ENCODE measurements around the gene TTI1. TPM values are rescaled to one million over a fixed set of nuclear protein-coding genes. Genes with fewer than 3 reads are reported as not detected.
A peak's percentile ranks its signal among the peaks of the same experiment; 100 is the strongest.
"Not testable (repeated sequence)": the region's sequence is repeated elsewhere in the genome, so short reads cannot be mapped to it uniquely, and the experiment has no call there.

The TTI1 gene
- total RNA-seq, 1 donor from 2014 or later = 43.1 TPM

- peaks cover 31% of the 10 kb centered on the region for H3K4me1 Mint-ChIP-seq (ENCODE audit: low read depth)
- no peaks in the 10 kb centered on the region for H3K27me3 Mint-ChIP-seq (ENCODE audit: insufficient read depth)
- peaks cover 21% of the 10 kb centered on the region for H3K9me3 Mint-ChIP-seq
- H3K36me3 Mint-ChIP-seq (ENCODE audit: low read depth) = peaks cover 46% of the 10 kb centered on the region
- intact Hi-C loops (cut with micrococcal nuclease) = no loop called here
- no peak overlapping the region for H3K27ac Mint-ChIP-seq
- H3K4me3 Mint-ChIP-seq = no peak overlapping the region
- DNase-seq (ENCODE audit: low spot score) = no peak
These were observed 12.0 kb downstream of the TTI1 start for GRCh38 chr20:38021087-38021772.

- intact Hi-C loops (cut with micrococcal nuclease) = no loop called here
- Mint-ChIP-seq H3K4me1 (ENCODE audit: low read depth) (peaks cover 17% of the 10 kb centered on the region), H3K4me3 (no peak overlapping the region), H3K9me3 (peaks cover 21% of the 10 kb centered on the region), H3K27me3 (ENCODE audit: insufficient read depth) (no peaks in the 10 kb centered on the region), H3K36me3 (ENCODE audit: low read depth) (peaks cover 51% of the 10 kb centered on the region), H3K27ac (no peak overlapping the region)
- DNase-seq (ENCODE audit: low spot score) = no peak
These were observed 14.9 kb downstream of the TTI1 start for GRCh38 chr20:38018385-38018784.

GRCh38 chr20:38017959-38018358 is 15.3 kb downstream of the TTI1 start:
- intact Hi-C loops (cut with micrococcal nuclease) = no loop called here
- Mint-ChIP-seq H3K36me3 (ENCODE audit: low read depth) (peaks cover 54% of the 10 kb centered on the region), H3K4me3 (no peak overlapping the region), H3K4me1 (ENCODE audit: low read depth) (peaks cover 17% of the 10 kb centered on the region), H3K27me3 (ENCODE audit: insufficient read depth) (no peaks in the 10 kb centered on the region), H3K27ac (no peak overlapping the region), H3K9me3 (peaks cover 21% of the 10 kb centered on the region)
- no peak for DNase-seq (ENCODE audit: low spot score)

- peaks cover 56% of the 10 kb centered on the region for H3K36me3 Mint-ChIP-seq (ENCODE audit: low read depth)
- H3K27me3 Mint-ChIP-seq (ENCODE audit: insufficient read depth) = no peaks in the 10 kb centered on the region
- intact Hi-C loops (cut with micrococcal nuclease) = no loop called here
- H3K27ac Mint-ChIP-seq = no peak overlapping the region
- DNase-seq (ENCODE audit: low spot score) = no peak
- no peaks in the 10 kb centered on the region for H3K4me1 Mint-ChIP-seq (ENCODE audit: low read depth)
- no peak overlapping the region for H3K4me3 Mint-ChIP-seq
- peaks cover 14% of the 10 kb centered on the region for H3K9me3 Mint-ChIP-seq
These were observed 19.4 kb downstream of the TTI1 start for GRCh38 chr20:38013887-38014286.

GRCh38 chr20:38012332-38012731 is 20.9 kb downstream of the TTI1 start:
- H3K4me3 Mint-ChIP-seq = no peak overlapping the region
- no peak for DNase-seq (ENCODE audit: low spot score)
- peaks cover 4% of the 10 kb centered on the region for H3K9me3 Mint-ChIP-seq
- H3K36me3 Mint-ChIP-seq (ENCODE audit: low read depth) = peaks cover 49% of the 10 kb centered on the region
- H3K27me3 Mint-ChIP-seq (ENCODE audit: insufficient read depth) = no peaks in the 10 kb centered on the region
- no peaks in the 10 kb centered on the region for H3K4me1 Mint-ChIP-seq (ENCODE audit: low read depth)
- intact Hi-C loops (cut with micrococcal nuclease) = no loop called here
- no peak overlapping the region for H3K27ac Mint-ChIP-seq

- H3K4me3 Mint-ChIP-seq = no peak overlapping the region
- no peaks in the 10 kb centered on the region for H3K27me3 Mint-ChIP-seq (ENCODE audit: insufficient read depth)
- peaks cover under 1% of the 10 kb centered on the region for H3K4me1 Mint-ChIP-seq (ENCODE audit: low read depth)
- peaks cover 43% of the 10 kb centered on the region for H3K36me3 Mint-ChIP-seq (ENCODE audit: low read depth)
- DNase-seq (ENCODE audit: low spot score) = no peak
- H3K9me3 Mint-ChIP-seq = no peaks in the 10 kb centered on the region
- no peak overlapping the region for H3K27ac Mint-ChIP-seq
- intact Hi-C loops (cut with micrococcal nuclease) = no loop called here
These were observed 21.6 kb downstream of the TTI1 start for GRCh38 chr20:38011696-38012095.

- H3K9me3 Mint-ChIP-seq = not testable (repeated sequence)
These were observed 23.8 kb downstream of the TTI1 start for GRCh38 chr20:38009416-38009815.

GRCh38 chr20:38008233-38008944 is 24.9 kb downstream of the TTI1 start:
- intact Hi-C loops (cut with micrococcal nuclease) = loop anchor here (10.0 kb wide), 1 partner anchor 834 kb away; the partner anchor contains the start of genes MROH8 and RPN2
- H3K36me3 Mint-ChIP-seq (ENCODE audit: low read depth) = peaks cover 42% of the 10 kb centered on the region
- H3K27me3 Mint-ChIP-seq (ENCODE audit: insufficient read depth) = no peaks in the 10 kb centered on the region
- no peak overlapping the region for H3K4me3 Mint-ChIP-seq
- H3K4me1 Mint-ChIP-seq (ENCODE audit: low read depth) = peaks cover 20% of the 10 kb centered on the region
- no peak for DNase-seq (ENCODE audit: low spot score)
- H3K9me3 Mint-ChIP-seq = no peaks in the 10 kb centered on the region
- H3K27ac Mint-ChIP-seq = no peak overlapping the region

More at GRCh38 chr20:38009416-38009815, 23.8 kb downstream of the TTI1 start:
- Mint-ChIP-seq H3K36me3 (ENCODE audit: low read depth) (peaks cover 48% of the 10 kb centered on the region), H3K27ac (peak overlapping the region; percentile 27), H3K4me1 (ENCODE audit: low read depth) (peaks cover 20% of the 10 kb centered on the region)
- H3K4me3 Mint-ChIP-seq; DNase-seq (ENCODE audit: low spot score); H3K27me3 Mint-ChIP-seq (ENCODE audit: insufficient read depth): not testable (repeated sequence)
- intact Hi-C loops (cut with micrococcal nuclease) = loop anchor here (10.0 kb wide), 1 partner anchor 835 kb away; the partner anchor contains the start of genes MROH8 and RPN2

GRCh38 chr20:38007526-38007925 is 25.7 kb downstream of the TTI1 start:
- peaks cover 38% of the 10 kb centered on the region for H3K36me3 Mint-ChIP-seq (ENCODE audit: low read depth)
- peaks cover 20% of the 10 kb centered on the region for H3K4me1 Mint-ChIP-seq (ENCODE audit: low read depth)
- no peaks in the 10 kb centered on the region for H3K9me3 Mint-ChIP-seq
- DNase-seq (ENCODE audit: low spot score) = no peak
- H3K4me3 Mint-ChIP-seq = no peak overlapping the region
- intact Hi-C loops (cut with micrococcal nuclease) = loop anchor here (10.0 kb wide), 1 partner anchor 833 kb away; the partner anchor contains the start of genes MROH8 and RPN2
- no peaks in the 10 kb centered on the region for H3K27me3 Mint-ChIP-seq (ENCODE audit: insufficient read depth)
- H3K27ac Mint-ChIP-seq = no peak overlapping the region

GRCh38 chr20:38005903-38006302 is 27.4 kb downstream of the TTI1 start:
- no peak overlapping the region for H3K4me3 Mint-ChIP-seq

GRCh38 chr20:38004416-38004815 is 28.8 kb downstream of the TTI1 start:
- Mint-ChIP-seq H3K27me3 (ENCODE audit: insufficient read depth) (no peaks in the 10 kb centered on the region), H3K36me3 (ENCODE audit: low read depth) (peaks cover 51% of the 10 kb centered on the region), H3K9me3 (no peaks in the 10 kb centered on the region), H3K27ac (no peak overlapping the region), H3K4me1 (ENCODE audit: low read depth) (peaks cover 38% of the 10 kb centered on the region), H3K4me3 (no peak overlapping the region)
- intact Hi-C loops (cut with micrococcal nuclease) = loop anchor here (10.0 kb wide), 1 partner anchor 830 kb away; the partner anchor contains the start of genes MROH8 and RPN2
- DNase-seq (ENCODE audit: low spot score) = no peak

More at GRCh38 chr20:38005903-38006302, 27.4 kb downstream of the TTI1 start:
- no peak for DNase-seq (ENCODE audit: low spot score)
- intact Hi-C loops (cut with micrococcal nuclease) = loop anchor here (10.0 kb wide), 1 partner anchor 831 kb away; the partner anchor contains the start of genes MROH8 and RPN2
- no peaks in the 10 kb centered on the region for H3K9me3 Mint-ChIP-seq
- H3K27ac Mint-ChIP-seq = peak overlapping the region; percentile 54
- peaks cover 31% of the 10 kb centered on the region for H3K4me1 Mint-ChIP-seq (ENCODE audit: low read depth)
- H3K36me3 Mint-ChIP-seq (ENCODE audit: low read depth) = peaks cover 37% of the 10 kb centered on the region
- H3K27me3 Mint-ChIP-seq (ENCODE audit: insufficient read depth) = no peaks in the 10 kb centered on the region

- Mint-ChIP-seq H3K36me3 (ENCODE audit: low read depth) (peaks cover 46% of the 10 kb centered on the region), H3K9me3 (no peaks in the 10 kb centered on the region), H3K4me1 (ENCODE audit: low read depth) (peaks cover 40% of the 10 kb centered on the region), H3K4me3 (no peak overlapping the region), H3K27me3 (ENCODE audit: insufficient read depth) (no peaks in the 10 kb centered on the region), H3K27ac (no peak overlapping the region)
- intact Hi-C loops (cut with micrococcal nuclease) = loop anchor here (10.0 kb wide), 1 partner anchor 828 kb away; the partner anchor contains the start of genes MROH8 and RPN2
- DNase-seq (ENCODE audit: low spot score) = no peak
These were observed 30.8 kb downstream of the TTI1 start for GRCh38 chr20:38002422-38002821.

GRCh38 chr20:38001981-38002380 is 31.3 kb downstream of the TTI1 start:
- peaks cover 40% of the 10 kb centered on the region for H3K4me1 Mint-ChIP-seq (ENCODE audit: low read depth)
- intact Hi-C loops (cut with micrococcal nuclease) = loop anchor here (1.0 to 10.0 kb wide), 3 partner anchors 11 to 827 kb away; partner anchors contain the start of genes MROH8, RPN2, RPRD1B and TTI1
- DNase-seq (ENCODE audit: low spot score) = no peak
- peaks cover 49% of the 10 kb centered on the region for H3K36me3 Mint-ChIP-seq (ENCODE audit: low read depth)
- H3K27me3 Mint-ChIP-seq (ENCODE audit: insufficient read depth) = no peaks in the 10 kb centered on the region
- no peak overlapping the region for H3K4me3 Mint-ChIP-seq
- H3K9me3 Mint-ChIP-seq = no peaks in the 10 kb centered on the region
- no peak overlapping the region for H3K27ac Mint-ChIP-seq

All from activated T-helper 1 cell treated with anti-CD3 and anti-CD28 coated beads, Interleukin-12 subunit alpha, Interleukin-12 subunit beta, Interleukin-2, Interleukin-4 antibody, amounts not matched to agents 30 ng/mL and 10 ng/mL and 1 ng/mL, durations not matched to agents 14 hours and 24 hours and 36 hours (primary cell).